NAMALWA (cell line): ENCODE measurements around the gene ROPN1.
"Not testable (repeated sequence)": the region's sequence is repeated elsewhere in the genome, so short reads cannot be mapped to it uniquely, and the experiment has no call there.

Experiments
- DNase-seq: peaks from one replicate; pipeline ENCODE4 v3.0.0-alpha.2; 2015; ENCODE audit warnings: low spot score

Gene ROPN1

GRCh38 chr3:123993818-123994217 lies 1.9 kb upstream of the ROPN1 start:
- DNase-seq: no peak

GRCh38 chr3:123986427-123986826 lies 5.5 kb downstream of the ROPN1 start:
- no peak for DNase-seq

- DNase-seq: no peak
Observed at GRCh38 chr3:123984957-123985356, 7.0 kb downstream of the ROPN1 start.

GRCh38 chr3:123984350-123984749 lies 7.6 kb downstream of the ROPN1 start:
- DNase-seq: no peak

- DNase-seq: not testable (repeated sequence)
Observed at GRCh38 chr3:123981317-123981716, 10.6 kb downstream of the ROPN1 start.

- DNase-seq: no peak
Observed at GRCh38 chr3:123980539-123980938, 11.4 kb downstream of the ROPN1 start.

- DNase-seq: peak; percentile 15
Observed at GRCh38 chr3:123979525-123980501, 12.1 kb downstream of the ROPN1 start.

- not testable (repeated sequence) for DNase-seq
Observed at GRCh38 chr3:123976904-123977303, 15.0 kb downstream of the ROPN1 start.

GRCh38 chr3:123976181-123976898 lies 15.6 kb downstream of the ROPN1 start:
- DNase-seq: not testable (repeated sequence)

- DNase-seq: not testable (repeated sequence)
Observed at GRCh38 chr3:123975030-123975429, 16.9 kb downstream of the ROPN1 start.

GRCh38 chr3:123971406-123971805 lies 20.5 kb downstream of the ROPN1 start:
- DNase-seq: no peak

GRCh38 chr3:123967260-123967659 lies 24.7 kb downstream of the ROPN1 start:
- DNase-seq: not testable (repeated sequence)

GRCh38 chr3:123966799-123967198 lies 25.1 kb downstream of the ROPN1 start:
- DNase-seq: not testable (repeated sequence)

- DNase-seq: not testable (repeated sequence)
Observed at GRCh38 chr3:123964793-123965192, 27.1 kb downstream of the ROPN1 start.

GRCh38 chr3:123961508-123961856 lies 30.4 kb downstream of the ROPN1 start:
- DNase-seq: no peak

- DNase-seq: peak; percentile 85
Observed at GRCh38 chr3:123960781-123961507, 31.0 kb downstream of the ROPN1 start, which contains the start of gene CCDC14. Gene CCDC14, minus strand, starts transcription at chr3:123961229. Its CDS starts 56 bp downstream, at chr3:123961173.

- peak; percentile 26 for DNase-seq
Observed at GRCh38 chr3:123953735-123954134, 38.2 kb downstream of the ROPN1 start.

GRCh38 chr3:123952844-123953520 lies 38.9 kb downstream of the ROPN1 start:
- no peak for DNase-seq

GRCh38 chr3:123951522-123952447 lies 40.1 kb downstream of the ROPN1 start:
- DNase-seq: no peak

- no peak for DNase-seq
Observed at GRCh38 chr3:123949641-123950040, 42.3 kb downstream of the ROPN1 start.
